Cardiac septum (tissue), 1 donor: ENCODE results near the gene CD177. TPM values are rescaled to one million over a fixed set of nuclear protein-coding genes. Genes with fewer than 3 reads are reported as not detected.
"Not testable (repeated sequence)": the region's sequence is repeated elsewhere in the genome, so short reads cannot be mapped to it uniquely, and the experiment has no call there.

Experiments
- DNase-seq: peaks from one replicate; pipeline ENCODE4 v3.0.0-alpha.2; 2020; ENCODE audit warnings: low spot score
- intact Hi-C: fragments of 100-400 bp; cut with DNase I; formaldehyde crosslinking; loops from one replicate; pipeline ENCODE4 v1.14.0; 2022
- total RNA-seq: library from RNA; stranded (reverse); fragmentation: NEBNext Ultra II Directional; extraction: Animal tissue kit (Norgen Biotek cat#: 25700); gene quantifications from one replicate; pipeline ENCODE4 v1.2.1, GENCODE V29; 2021
- donor health status: DM: no; HTN: no; CAD: no.

CD177 gene
- total RNA-seq, 1 donor from 2014 or later: 1.4 TPM

- DNase-seq, intact Hi-C loops: not testable (repeated sequence)
Observed at GRCh38 chr19:43368897-43369296, 15.4 kb downstream of the CD177 start.

GRCh38 chr19:43371909-43372308 is 18.4 kb downstream of the CD177 start:
- intact Hi-C loops: no loop called here
- DNase-seq: no peak

- intact Hi-C loops: no loop called here
- DNase-seq: no peak
Observed at GRCh38 chr19:43372462-43372861, 19.0 kb downstream of the CD177 start.

GRCh38 chr19:43377624-43378023 is 24.1 kb downstream of the CD177 start:
- DNase-seq, intact Hi-C loops: not testable (repeated sequence)

GRCh38 chr19:43380008-43380407 is 26.5 kb downstream of the CD177 start:
- no peak for DNase-seq
- intact Hi-C loops: no loop called here

GRCh38 chr19:43380771-43381386 is 27.4 kb downstream of the CD177 start:
- intact Hi-C loops: no loop called here

GRCh38 chr19:43382586-43383216 is 29.2 kb downstream of the CD177 start:
- intact Hi-C loops, DNase-seq: not testable (repeated sequence)

More at GRCh38 chr19:43380771-43381386, 27.4 kb downstream of the CD177 start:
- no peak for DNase-seq

GRCh38 chr19:43383254-43383653 is 29.8 kb downstream of the CD177 start:
- intact Hi-C loops, DNase-seq: not testable (repeated sequence)

GRCh38 chr19:43383759-43384158 is 30.3 kb downstream of the CD177 start:
- intact Hi-C loops: not testable (repeated sequence)

GRCh38 chr19:43390903-43391551 is 37.5 kb downstream of the CD177 start:
- intact Hi-C loops, DNase-seq: not testable (repeated sequence)

More at GRCh38 chr19:43383759-43384158, 30.3 kb downstream of the CD177 start:
- DNase-seq: not testable (repeated sequence)

GRCh38 chr19:43391552-43391935 is 38.1 kb downstream of the CD177 start:
- DNase-seq, intact Hi-C loops: not testable (repeated sequence)

- intact Hi-C loops, DNase-seq: not testable (repeated sequence)
Observed at GRCh38 chr19:43393501-43393900, 40.0 kb downstream of the CD177 start.

- DNase-seq: no peak
- intact Hi-C loops: no loop called here
Observed at GRCh38 chr19:43395561-43395960, 42.1 kb downstream of the CD177 start.

- no peak for DNase-seq
- intact Hi-C loops: no loop called here
Observed at GRCh38 chr19:43406297-43406696, 52.8 kb downstream of the CD177 start.

- no peak for DNase-seq
- intact Hi-C loops: no loop called here
Observed at GRCh38 chr19:43407416-43408005, 54.0 kb downstream of the CD177 start.

- intact Hi-C loops: no loop called here
- DNase-seq: no peak
Observed at GRCh38 chr19:43408043-43408442, 54.6 kb downstream of the CD177 start.

GRCh38 chr19:43409415-43409814 is 55.9 kb downstream of the CD177 start:
- no peak for DNase-seq
- intact Hi-C loops: no loop called here

- intact Hi-C loops: no loop called here
Observed at GRCh38 chr19:43412441-43412840, 59.0 kb downstream of the CD177 start.

More at GRCh38 chr19:43412441-43412840, 59.0 kb downstream of the CD177 start:
- no peak for DNase-seq
